GM21381 (cell line): ENCODE results near the gene APPL1.
"Not testable (repeated sequence)": the region's sequence is repeated elsewhere in the genome, so short reads cannot be mapped to it uniquely, and the experiment has no call there.

Source experiments
- ATAC-seq: cut with Tn5 transposase; IDR thresholded peaks from one replicate; pipeline ENCODE4 v1.9.1; 2021; ENCODE audit warnings: mild to moderate bottlenecking, moderate library complexity; ENCODE audit not compliant: unreplicated experiment

Gene APPL1

GRCh38 chr3:57268416-57268815 lies 40.9 kb downstream of the APPL1 start:
- no peak for ATAC-seq

- no peak for ATAC-seq
Measured at GRCh38 chr3:57274845-57275244, 47.3 kb downstream of the APPL1 start.

GRCh38 chr3:57275393-57275792 lies 47.9 kb downstream of the APPL1 start:
- no peak for ATAC-seq

DNA sequence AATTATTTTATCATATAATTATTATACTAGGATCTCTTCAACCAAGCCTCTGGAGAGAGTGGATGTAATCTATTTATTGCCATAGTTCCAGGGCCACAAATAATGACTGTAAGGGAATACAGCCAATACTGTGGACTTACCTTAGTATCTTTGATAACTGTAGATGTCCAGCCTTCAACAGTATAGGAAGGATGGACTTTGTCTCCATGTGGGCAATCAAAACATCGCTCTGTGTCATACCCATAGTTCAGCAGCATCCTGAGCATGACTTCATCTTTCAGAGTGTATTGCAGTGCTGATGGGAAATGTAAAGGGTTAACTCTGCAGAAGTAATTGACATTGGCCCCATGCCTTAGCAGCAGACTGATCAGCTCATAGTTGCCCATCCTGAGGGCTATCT lies 50.7 kb downstream of the APPL1 start:
- ATAC-seq, result no peak

DNA sequence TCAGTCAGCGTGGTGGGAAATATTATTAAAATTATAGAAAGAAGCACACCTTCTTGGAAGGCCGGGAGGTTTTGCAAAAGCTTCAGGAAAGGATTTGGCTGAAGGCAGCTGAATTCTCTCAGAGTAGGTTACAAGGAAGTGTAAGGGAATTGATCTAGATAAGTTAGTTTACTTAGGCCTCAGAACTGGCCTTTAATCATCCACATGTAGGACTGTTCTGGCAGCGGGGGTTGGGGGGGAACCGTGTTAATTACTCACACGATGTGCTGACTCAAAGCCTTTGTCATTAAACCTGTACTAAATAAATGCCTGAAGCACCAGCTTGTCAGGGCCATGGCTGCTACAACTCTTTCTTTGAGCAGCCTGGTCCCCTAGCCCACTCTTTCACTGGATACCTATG lies 52.2 kb downstream of the APPL1 start:
- no peak for ATAC-seq

- no peak for ATAC-seq
Measured at GRCh38 chr3:57281715-57282114, 54.2 kb downstream of the APPL1 start.

DNA sequence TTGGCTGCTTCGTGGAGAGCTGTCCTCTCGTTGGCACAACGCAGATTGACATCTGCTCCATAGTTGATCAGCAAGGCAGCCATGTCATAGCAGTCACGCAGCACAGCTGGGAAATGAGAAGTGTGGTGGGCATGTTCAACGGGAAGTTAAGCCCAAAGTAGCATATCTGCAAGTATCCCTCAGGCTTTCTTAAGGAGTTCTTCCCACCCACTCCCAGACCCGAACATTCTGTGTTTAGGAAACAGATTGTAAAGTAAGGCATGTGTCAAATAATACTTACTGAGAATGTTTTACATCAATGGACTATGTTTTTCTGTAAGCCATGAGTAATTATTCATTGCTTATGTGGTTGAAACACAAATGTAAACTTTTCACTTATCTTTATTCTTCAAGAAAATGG lies 55.8 kb downstream of the APPL1 start:
- no peak for ATAC-seq

GRCh38 chr3:57287205-57287604 lies 59.7 kb downstream of the APPL1 start:
- no peak for ATAC-seq

- ATAC-seq, result no peak
Measured at GRCh38 chr3:57288403-57288802, 60.9 kb downstream of the APPL1 start.

- ATAC-seq, result no peak
Measured at GRCh38 chr3:57292159-57292896, 64.8 kb downstream of the APPL1 start, which contains the start of gene ASB14. Gene ASB14 (minus strand): TSS chr3:57292685. CDS start chr3:57292033, 652 bp downstream.

DNA sequence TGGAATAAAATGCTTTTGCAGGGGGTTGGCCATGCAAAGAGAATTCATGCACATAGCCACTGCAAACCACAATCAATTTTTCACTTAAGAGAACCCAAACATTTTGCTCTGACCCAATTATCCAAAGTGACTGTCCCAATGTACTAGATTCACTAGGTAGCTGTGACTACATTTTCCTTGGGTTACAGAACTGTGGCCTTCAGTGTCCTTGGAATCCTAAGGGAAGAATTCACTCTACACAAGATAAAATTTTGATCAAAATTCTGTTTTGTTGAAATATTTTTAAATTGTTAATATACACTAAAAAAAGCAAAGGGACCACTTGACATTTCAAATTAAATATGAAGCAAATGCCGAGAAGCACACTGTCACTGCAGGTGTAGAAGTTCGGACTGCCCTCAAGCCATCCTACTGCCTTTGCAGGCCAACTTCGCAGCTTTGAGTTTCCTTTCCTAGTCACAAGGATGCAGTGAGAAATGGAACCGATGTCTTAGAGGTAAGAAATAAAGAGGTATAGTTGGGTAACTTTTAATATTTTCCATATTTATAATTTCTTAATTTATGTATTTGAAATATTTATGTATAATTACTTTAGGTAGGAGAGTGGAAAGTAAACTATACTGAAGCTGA lies 65.5 kb downstream of the APPL1 start:
- ATAC-seq, result no peak

- no peak for ATAC-seq
Measured at GRCh38 chr3:57298041-57298440, 70.5 kb downstream of the APPL1 start.

DNA sequence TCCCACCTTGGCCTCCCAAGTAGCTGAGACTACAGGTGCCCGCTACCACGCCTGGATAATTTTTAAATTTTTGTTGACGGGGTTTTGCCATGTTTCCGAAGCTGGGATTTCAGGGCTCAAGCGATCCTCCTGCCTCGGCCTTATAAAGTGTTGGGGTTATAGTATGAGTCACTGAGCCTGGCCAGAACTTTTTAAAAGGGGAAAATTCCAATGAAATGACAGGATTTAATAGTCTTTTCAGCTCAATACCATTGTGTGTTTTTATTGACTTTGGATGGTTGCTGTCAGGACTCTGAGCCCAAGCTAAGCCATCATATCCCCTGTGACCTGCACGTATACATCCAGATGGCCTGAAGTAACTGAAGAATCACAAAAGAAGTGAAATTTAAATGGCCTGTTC lies 76.0 kb downstream of the APPL1 start:
- ATAC-seq, result not testable (repeated sequence)

- ATAC-seq, result no peak
Measured at GRCh38 chr3:57309769-57310360, 82.3 kb downstream of the APPL1 start.

DNA sequence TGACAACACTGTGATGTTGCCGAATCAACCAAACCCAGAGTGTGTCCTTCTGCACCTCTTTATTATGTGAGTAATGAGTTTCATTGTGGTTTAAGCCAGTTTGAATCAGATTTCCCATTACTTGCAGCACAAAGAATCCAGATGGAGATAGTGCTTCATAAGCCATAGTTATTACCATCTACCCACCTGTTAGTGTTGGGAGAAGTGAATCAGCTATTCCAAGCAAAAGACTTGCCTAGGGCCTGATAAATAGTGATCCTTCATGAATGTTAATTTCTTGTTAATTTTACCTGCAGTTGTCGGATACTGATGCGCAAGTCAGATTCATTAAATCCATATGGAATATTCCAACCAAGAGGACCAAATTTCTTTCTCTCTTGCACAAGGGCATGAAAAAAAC lies 86.7 kb downstream of the APPL1 start:
- ATAC-seq, result no peak
